Spleen (tissue), 11 donors: ENCODE measurements around the gene KCTD13. TPM values are rescaled to one million over a fixed set of nuclear protein-coding genes. Genes with fewer than 3 reads are reported as not detected.
"Not testable (repeated sequence)": the region's sequence is repeated elsewhere in the genome, so short reads cannot be mapped to it uniquely, and the experiment has no call there.

ENCODE experiments used
- DNase-seq: peaks from one replicate; pipeline ENCODE4 v3.0.0-alpha.2; 2020
- H3K27ac ChIP-seq, 8 donors: fragments of 200-600 bp; sonication (generic) in 7 of 8; 1 replicate in 4 of 8; 2 replicates in 4 of 8; pipeline versions ENCODE4 v1.5.0 to v1.8.0; 2016 to 2021; ENCODE audit warnings: inconsistent platforms in 4 of 8, mild to moderate bottlenecking in 4 of 8, moderate library complexity in 1 of 8
- H3K27me3 ChIP-seq, 7 donors: fragments of 200-600 bp; sonication (generic) in 6 of 7; replicated peaks in 1 of 7; 1 replicate in 4 of 7; 2 replicates in 3 of 7; pipeline versions ENCODE4 v1.5.0 to v1.8.0; 2016 to 2021; ENCODE audit warnings: inconsistent platforms in 3 of 7, mild to moderate bottlenecking in 1 of 7
- H3K36me3 ChIP-seq, 6 donors: fragments of 200-600 bp; sonication (generic) in 5 of 6; 1 replicate in 4 of 6; 2 replicates in 2 of 6; pipeline versions ENCODE4 v1.5.0 to v1.8.0; 2016 to 2021; ENCODE audit warnings: inconsistent platforms in 2 of 6
- H3K4me1 ChIP-seq, 6 donors: fragments of 200-600 bp; sonication (generic) in 5 of 6; 1 replicate in 3 of 6; 2 replicates in 3 of 6; pipeline versions ENCODE4 v1.5.0 to v1.8.0; 2016 to 2021; ENCODE audit warnings: inconsistent platforms in 3 of 6
- H3K4me3 ChIP-seq, 8 donors: fragments of 200-600 bp; sonication (generic) in 7 of 8; 1 replicate in 4 of 8; 2 replicates in 4 of 8; pipeline versions ENCODE4 v1.5.0 to v1.8.0; 2016 to 2021; ENCODE audit warnings: inconsistent platforms in 4 of 8, mild to moderate bottlenecking in 4 of 8, moderate library complexity in 2 of 8
- H3K9me3 ChIP-seq, 8 donors: fragments of 200-600 bp; sonication (generic) in 7 of 8; 1 replicate in 4 of 8; 2 replicates in 4 of 8; pipeline versions ENCODE4 v1.5.0 to v1.8.0; 2016 to 2021; ENCODE audit warnings: inconsistent platforms in 4 of 8
- CTCF ChIP-seq, 11 experiments: fragments of 200-600 bp in 7 of 11; fragments of 450-650 bp in 4 of 11; sonication (generic) in 4 of 11; IDR thresholded peaks in 8 of 11; conservative IDR thresholded peaks in 3 of 11; 1 replicate in 7 of 11; 2 replicates in 4 of 11; pipeline versions ENCODE4 v1.4.0 to v1.8.0; 2016 to 2021; ENCODE audit warnings: antibody characterized with exemption in 11 of 11, inconsistent platforms in 4 of 11, mild to moderate bottlenecking in 1 of 11
- POLR2A ChIP-seq, 3 donors: fragments of 450-650 bp; IDR thresholded peaks; one replicate each; pipeline ENCODE4 v1.5.1; 2017; ENCODE audit warnings: antibody characterized with exemption in 3 of 3, mild to moderate bottlenecking in 1 of 3
- POLR2AphosphoS5 ChIP-seq, 3 donors: sonication (generic); formaldehyde crosslinking; IDR thresholded peaks; one replicate each; pipeline ENCODE4 v1.5.1; 2017; ENCODE audit warnings: antibody characterized with exemption in 3 of 3
- WGBS, 5 donors: extraction: QIAGEN DNeasy Blood & Tissue Kit in 3 of 5; methylation state at CpG; one replicate each; pipeline versions ENCODE4 v1.1.5 to v1.1.7; 2013 to 2018; 5-methylcytosine and 5-hydroxymethylcytosine counted together
- intact Hi-C: fragments of 100-400 bp; cut with DNase I; formaldehyde crosslinking; loops from one replicate; pipeline ENCODE4 v1.15.0; 2023; ENCODE audit warnings: low total_unique reads
- polyA plus RNA-seq, 3 donors: library from polyadenylated mRNA; stranded (reverse); fragments of 200-250 nt; gene quantifications; one replicate each; pipeline ENCODE4 v1.2.1, GENCODE V29; 2013
- total RNA-seq, 7 donors: library from RNA; depleted of rRNA in 3 of 7; stranded (reverse); fragments of >200 nt in 3 of 7; fragmentation: NEBNext Ultra II Directional in 4 of 7; extraction: Animal tissue kit (Norgen Biotek cat#: 25700) in 4 of 7; gene quantifications; one replicate each; pipeline versions ENCODE4 v1.1.0 to v1.2.1, GENCODE V29; 2016 to 2021
- donor health status: healthy with polysubstance abuse.
- donor health status: DM: no; HTN: no; CAD: no; lungs with moderate emphysema.
- donor health status: DM: no; HTN: no; CAD: no.
- donor health status: Bipolar disorder and iron deficiency.
- donor health status: healthy.
- donor health status: DM: no; HTN: no; CAD: no.
- donor health status: DM: yes; HTN: yes; CAD: no.

The KCTD13 gene
- total and polyA plus RNA-seq, 10 donors = 11.2 to 59.3 (median 27.8) TPM

GRCh38 chr16:29913514-29913913, 12.5 kb downstream of the KCTD13 start:
- peak; percentile 23 for DNase-seq

DNA sequence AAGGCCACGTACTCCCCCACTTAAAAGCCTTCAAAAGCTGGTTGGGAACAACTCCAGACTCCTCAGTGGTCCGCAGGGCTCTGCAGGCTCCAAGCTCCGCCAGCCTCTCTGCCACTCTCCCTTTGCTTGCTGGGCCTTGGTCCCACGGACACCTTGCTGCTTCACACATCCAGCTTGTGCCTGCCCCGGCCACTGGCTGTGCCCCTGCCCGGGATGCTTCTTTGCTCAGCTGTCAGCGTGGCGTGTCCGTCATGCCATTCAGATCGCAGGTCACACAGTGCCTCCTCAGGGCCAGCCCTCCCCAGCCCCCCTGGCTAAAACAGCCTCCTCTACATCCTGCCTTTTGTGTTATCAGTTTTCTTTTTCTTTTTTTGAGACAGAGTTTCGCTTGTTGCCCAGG, 13.9 kb downstream of the KCTD13 start:
- intact Hi-C loops = no loop called here
- no peaks in the 10 kb centered on the region for H3K27me3 ChIP-seq
- DNase-seq = peak; percentile 51
- peaks cover 0 to 64% (median 6%) of the 10 kb centered on the region in 6 donors for H3K36me3 ChIP-seq
- WGBS, 5 donors = 76 to 90% (median 87%) methylated on average over 11 of the region's 11 CpGs
- no peak for TF ChIP-seq CTCF (IDR thresholded peaks at IDR 0.05 in 8 of 11, conservative IDR thresholded peaks at IDR 0.05 in 3 of 11)
- TF ChIP-seq POLR2A (IDR thresholded peaks at IDR 0.05) = no peak
- TF ChIP-seq POLR2AphosphoS5 (IDR thresholded peaks at IDR 0.05) = peak in 1 of 3 donors; percentile 54
- no peak overlapping the region for H3K27ac ChIP-seq
- no peaks in the 10 kb centered on the region for H3K4me1 ChIP-seq
- no peaks in the 10 kb centered on the region for H3K9me3 ChIP-seq
- H3K4me3 ChIP-seq = no peak overlapping the region

More at GRCh38 chr16:29913514-29913913, 12.5 kb downstream of the KCTD13 start:
- Histone ChIP-seq H3K27me3 (no peaks in the 10 kb centered on the region), H3K9me3 (no peaks in the 10 kb centered on the region), H3K36me3 (peaks cover 0 to 73% (median 9%) of the 10 kb centered on the region in 6 donors), H3K4me3 (no peak overlapping the region), H3K4me1 (no peaks in the 10 kb centered on the region), H3K27ac (no peak overlapping the region)
- 94 to 98% (median 96%) methylated on average over 8 of the region's 8 CpGs for WGBS, 5 donors
- TF ChIP-seq POLR2AphosphoS5 (IDR thresholded peaks at IDR 0.05) (no peak), POLR2A (IDR thresholded peaks at IDR 0.05) (no peak), CTCF (IDR thresholded peaks at IDR 0.05 in 8 of 11, conservative IDR thresholded peaks at IDR 0.05 in 3 of 11) (no peak)
- intact Hi-C loops = no loop called here

- Histone ChIP-seq H3K9me3 (no peaks in the 10 kb centered on the region), H3K4me1 (no peaks in the 10 kb centered on the region), H3K36me3 (peaks cover 0 to 64% (median 8%) of the 10 kb centered on the region in 6 donors), H3K27ac (no peak overlapping the region), H3K27me3 (no peaks in the 10 kb centered on the region), H3K4me3 (no peak overlapping the region)
- intact Hi-C loops = no loop called here
- peak; percentile 58 for DNase-seq
- WGBS, 5 donors = 83 to 94% (median 91%) methylated on average over 15 of the region's 15 CpGs
- TF ChIP-seq POLR2A (IDR thresholded peaks at IDR 0.05) (no peak), CTCF (IDR thresholded peaks at IDR 0.05 in 8 of 11, conservative IDR thresholded peaks at IDR 0.05 in 3 of 11) (no peak), POLR2AphosphoS5 (IDR thresholded peaks at IDR 0.05) (peak in 1 of 3 donors; percentile 48)
These were observed 14.4 kb downstream of the KCTD13 start for GRCh38 chr16:29911676-29912010.

- peak; percentile 47 for DNase-seq
- WGBS, 5 donors = 87 to 96% (median 90%) methylated on average over 13 to 20 of the region's 20 CpGs
These were observed 15.0 kb downstream of the KCTD13 start for GRCh38 chr16:29910819-29911675.

GRCh38 chr16:29909851-29910250, 16.2 kb downstream of the KCTD13 start:
- H3K27ac ChIP-seq, H3K4me3 ChIP-seq, H3K27me3 ChIP-seq, DNase-seq, H3K9me3 ChIP-seq, intact Hi-C loops, H3K4me1 ChIP-seq: not testable (repeated sequence)
- 76 to 98% (median 83%) methylated on average over 4 to 6 of the region's 6 CpGs for WGBS, 5 donors
- peaks cover 0 to 52% (median 8%) of the 10 kb centered on the region in 6 donors for H3K36me3 ChIP-seq

More at GRCh38 chr16:29910819-29911675, 15.0 kb downstream of the KCTD13 start:
- peaks cover 0 to 64% (median 8%) of the 10 kb centered on the region in 6 donors for H3K36me3 ChIP-seq
- H3K4me3 ChIP-seq = no peak overlapping the region
- H3K27ac ChIP-seq = no peak overlapping the region
- no peaks in the 10 kb centered on the region for H3K27me3 ChIP-seq
- TF ChIP-seq CTCF (IDR thresholded peaks at IDR 0.05 in 8 of 11, conservative IDR thresholded peaks at IDR 0.05 in 3 of 11) (no peak), POLR2AphosphoS5 (IDR thresholded peaks at IDR 0.05) (peak in 1 of 3 donors; percentile 35)
- H3K4me1 ChIP-seq = no peaks in the 10 kb centered on the region
- no peaks in the 10 kb centered on the region for H3K9me3 ChIP-seq
- intact Hi-C loops = no loop called here
